NCI-H146 (cell line): ENCODE data around the gene RPS16.

Source experiments
- DNase-seq: peaks from one replicate; lab custom pipeline; 2025; lab: John Stamatoyannopoulos, UW

Gene RPS16

GRCh38 chr19:39388657-39389056 lies 47.1 kb downstream of the RPS16 start:
- DNase-seq = no peak

GRCh38 chr19:39386557-39386956 lies 49.2 kb downstream of the RPS16 start:
- no peak for DNase-seq

- no peak for DNase-seq
Observed at GRCh38 chr19:39385629-39386411, 49.9 kb downstream of the RPS16 start.

GRCh38 chr19:39384839-39385568 lies 50.7 kb downstream of the RPS16 start:
- no peak for DNase-seq
